HCT116 (cell line): ENCODE results near the gene CDH11.

Experiments used
- EZH2 ChIP-seq: fragments of 200-600 bp; sonication (generic); IDR thresholded peaks from 2 replicates; pipeline ENCODE4 v1.6.1; 2017; ENCODE audit warnings: antibody characterized with exemption, mixed run types
- SIN3A ChIP-seq: IDR thresholded peaks from 2 replicates; pipeline ENCODE4 v1.6.1; 2012; ENCODE audit warnings: low read depth

- TF ChIP-seq EZH2 (no peak), SIN3A (no peak)
Observed at GRCh38 chr16:65041667-65042066, 80.2 kb downstream of the CDH11 start.
